GM12878 (cell line): ENCODE results near the gene PLP2. TPM values are rescaled to one million over a fixed set of nuclear protein-coding genes. Genes with fewer than 3 reads are reported as not detected.
A peak's percentile ranks its signal among the peaks of the same experiment; 100 is the strongest.

Source experiments
- CREB1 ChIP-seq: IDR thresholded peaks from 2 replicates; pipeline ENCODE4 v1.6.1; 2012; ENCODE audit warnings: low read depth, mild to moderate bottlenecking, inconsistent platforms
- CREM ChIP-seq: IDR thresholded peaks from 2 replicates; pipeline ENCODE4 v1.6.1; 2014; ENCODE audit warnings: antibody characterized with exemption, low read depth
- ETV6 ChIP-seq, 2 experiments: fragments of 450-650 bp in 1 of 2; IDR thresholded peaks in 1 of 2; conservative IDR thresholded peaks in 1 of 2; 2 replicates each; pipeline ENCODE4 v1.6.1; 2014; ENCODE audit warnings: antibody characterized with exemption in 1 of 2, borderline replicate concordance in 1 of 2, low read depth in 1 of 2, mild to moderate bottlenecking in 1 of 2, moderate library complexity in 1 of 2
- GATAD2B ChIP-seq: fragments of 450-650 bp; conservative IDR thresholded peaks from 2 replicates; pipeline ENCODE4 v1.6.1; 2017; ENCODE audit warnings: low read depth, mild to moderate bottlenecking, moderate library complexity
- MTA2 ChIP-seq: fragments of 450-650 bp; IDR thresholded peaks from 2 replicates; pipeline ENCODE4 v1.6.1; 2016; ENCODE audit warnings: low read depth, mild to moderate bottlenecking, moderate library complexity
- MYB ChIP-seq: fragments of 150-350 bp; IDR thresholded peaks from 2 replicates; pipeline ENCODE4 v1.6.1; 2014; ENCODE audit warnings: mild to moderate bottlenecking, low read depth, low read length, borderline replicate concordance
- NBN ChIP-seq: fragments of 450-650 bp; IDR thresholded peaks from 2 replicates; pipeline ENCODE4 v1.6.1; 2016
- POLR2AphosphoS5 ChIP-seq: IDR thresholded peaks from 2 replicates; pipeline ENCODE4 v1.6.1; 2011; ENCODE audit warnings: mild to moderate bottlenecking, low read length, inconsistent platforms
- SMC3 ChIP-seq: IDR thresholded peaks from 2 replicates; pipeline ENCODE4 v1.6.1; 2011; ENCODE audit warnings: low read length, improper control_type of control experiment, borderline replicate concordance
- SPI1 ChIP-seq: IDR thresholded peaks from 2 replicates; pipeline ENCODE4 v1.6.1; 2011; ENCODE audit warnings: low read depth, mild to moderate bottlenecking, low read length, moderate library complexity, borderline replicate concordance; ENCODE audit not compliant: insufficient read depth
- STAT1 ChIP-seq: fragments of 450-650 bp; conservative IDR thresholded peaks from 2 replicates; pipeline ENCODE4 v1.6.1; 2014; ENCODE audit warnings: antibody characterized with exemption, mild to moderate bottlenecking
- TAF1 ChIP-seq: IDR thresholded peaks from 2 replicates; pipeline ENCODE4 v1.6.1; 2011; ENCODE audit warnings: mild to moderate bottlenecking, low read depth, low read length, borderline replicate concordance
- ZNF207 ChIP-seq: fragments of 450-650 bp; IDR thresholded peaks from 2 replicates; pipeline ENCODE4 v1.6.1; 2014; ENCODE audit warnings: antibody characterized with exemption, mild to moderate bottlenecking, borderline replicate concordance
- ZNF274 ChIP-seq: IDR thresholded peaks from one replicate; pipeline ENCODE4 v1.8.0; 2011; ENCODE audit not compliant: insufficient read length, insufficient read depth
- polyA plus RNA-seq, 11 experiments: library from polyadenylated mRNA; depleted of rRNA in 4 of 11; unstranded in 6 of 11; stranded (reverse) in 5 of 11; fragments of >200 nt; fragmentation: Nextera tagmentation in 4 of 11; fragmentation: Illumina TruSeq in 1 of 11; extraction: Ambion mirVana in 4 of 11; extraction: Trizol in 1 of 11; gene quantifications; 1 replicate in 1 of 11; 2 replicates in 10 of 11; pipeline versions ENCODE4 v1.2.1 to v1.2.3, GENCODE V29; 2011 to 2016; ENCODE audit warnings: inconsistent platforms in 2 of 11, missing spikeins in 2 of 11, low read depth in 1 of 11
- total RNA-seq, 4 experiments: library from RNA; depleted of rRNA in 3 of 4; stranded (reverse); fragments of >200 nt in 3 of 4; fragmentation: Illumina TruSeq in 1 of 4; extraction: Trizol in 1 of 4; gene quantifications; 2 replicates each; pipeline versions ENCODE4 v1.2.1 to v1.2.3, GENCODE V29; 2013 to 2021
- TF ChIP-seq, protein P1 (sequence below): fragments of 450-650 bp; IDR thresholded peaks from 2 replicates; pipeline ENCODE4 v1.6.1; 2017; ENCODE audit warnings: mild to moderate bottlenecking, moderate library complexity
- TF ChIP-seq, protein P2 (sequence below): fragments of 450-650 bp; formaldehyde crosslinking; IDR thresholded peaks from 2 replicates; pipeline ENCODE4 v1.4.0; 2022; ENCODE audit warnings: mild to moderate bottlenecking, moderate library complexity
- TF ChIP-seq, protein P3 (sequence below): IDR thresholded peaks from 2 replicates; pipeline ENCODE4 v1.6.1; 2012; ENCODE audit warnings: mild to moderate bottlenecking, low read depth, low read length

The PLP2 gene
- total and polyA plus RNA-seq, 10 of the 15 experiments (the other 5 are each of a cell fraction or from before 2014, with no cell fraction given): 56.6 to 177 (median 99.3) TPM

DNA sequence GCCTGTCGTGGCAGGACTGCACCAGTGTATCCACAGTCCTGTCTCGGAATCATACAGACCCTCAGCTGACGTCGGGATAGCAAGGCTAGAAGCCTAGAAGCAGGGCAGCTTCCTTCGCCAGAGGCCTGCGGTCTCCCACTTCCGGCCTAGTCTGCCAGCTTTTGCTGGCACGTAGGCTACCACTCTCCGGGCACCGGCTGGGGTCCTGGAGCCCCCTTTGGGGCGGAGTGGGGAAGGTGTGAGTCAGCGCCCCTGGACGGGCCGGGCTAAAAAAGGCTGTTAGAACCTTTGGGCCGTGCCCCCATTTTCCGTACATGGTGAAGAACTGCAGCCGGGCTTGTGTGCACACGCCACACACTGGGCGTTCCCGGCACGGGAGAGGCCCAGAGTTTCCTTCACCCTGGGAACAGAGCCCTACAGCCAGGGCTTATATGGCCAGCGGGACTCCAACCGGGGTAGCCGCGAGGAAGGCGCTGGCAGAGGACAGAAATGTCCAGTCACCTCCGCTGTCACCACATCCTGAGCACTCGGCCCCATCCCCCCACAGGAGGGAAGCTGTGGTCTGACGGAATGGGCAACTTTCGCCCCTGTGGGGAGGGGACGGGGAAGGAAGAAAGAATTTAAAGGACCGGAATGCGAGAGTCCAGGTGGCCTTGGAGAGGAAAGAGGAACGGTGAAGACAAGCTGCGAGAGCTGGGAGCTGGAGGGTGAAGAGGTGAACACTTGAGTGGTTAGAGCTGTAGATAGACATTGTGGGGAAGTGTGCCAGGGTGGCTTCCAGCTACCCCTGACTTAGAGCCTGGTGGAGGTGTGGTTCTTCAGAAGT is 4.6 kb upstream of the PLP2 start (continued):
- TF ChIP-seq, protein P1, sequence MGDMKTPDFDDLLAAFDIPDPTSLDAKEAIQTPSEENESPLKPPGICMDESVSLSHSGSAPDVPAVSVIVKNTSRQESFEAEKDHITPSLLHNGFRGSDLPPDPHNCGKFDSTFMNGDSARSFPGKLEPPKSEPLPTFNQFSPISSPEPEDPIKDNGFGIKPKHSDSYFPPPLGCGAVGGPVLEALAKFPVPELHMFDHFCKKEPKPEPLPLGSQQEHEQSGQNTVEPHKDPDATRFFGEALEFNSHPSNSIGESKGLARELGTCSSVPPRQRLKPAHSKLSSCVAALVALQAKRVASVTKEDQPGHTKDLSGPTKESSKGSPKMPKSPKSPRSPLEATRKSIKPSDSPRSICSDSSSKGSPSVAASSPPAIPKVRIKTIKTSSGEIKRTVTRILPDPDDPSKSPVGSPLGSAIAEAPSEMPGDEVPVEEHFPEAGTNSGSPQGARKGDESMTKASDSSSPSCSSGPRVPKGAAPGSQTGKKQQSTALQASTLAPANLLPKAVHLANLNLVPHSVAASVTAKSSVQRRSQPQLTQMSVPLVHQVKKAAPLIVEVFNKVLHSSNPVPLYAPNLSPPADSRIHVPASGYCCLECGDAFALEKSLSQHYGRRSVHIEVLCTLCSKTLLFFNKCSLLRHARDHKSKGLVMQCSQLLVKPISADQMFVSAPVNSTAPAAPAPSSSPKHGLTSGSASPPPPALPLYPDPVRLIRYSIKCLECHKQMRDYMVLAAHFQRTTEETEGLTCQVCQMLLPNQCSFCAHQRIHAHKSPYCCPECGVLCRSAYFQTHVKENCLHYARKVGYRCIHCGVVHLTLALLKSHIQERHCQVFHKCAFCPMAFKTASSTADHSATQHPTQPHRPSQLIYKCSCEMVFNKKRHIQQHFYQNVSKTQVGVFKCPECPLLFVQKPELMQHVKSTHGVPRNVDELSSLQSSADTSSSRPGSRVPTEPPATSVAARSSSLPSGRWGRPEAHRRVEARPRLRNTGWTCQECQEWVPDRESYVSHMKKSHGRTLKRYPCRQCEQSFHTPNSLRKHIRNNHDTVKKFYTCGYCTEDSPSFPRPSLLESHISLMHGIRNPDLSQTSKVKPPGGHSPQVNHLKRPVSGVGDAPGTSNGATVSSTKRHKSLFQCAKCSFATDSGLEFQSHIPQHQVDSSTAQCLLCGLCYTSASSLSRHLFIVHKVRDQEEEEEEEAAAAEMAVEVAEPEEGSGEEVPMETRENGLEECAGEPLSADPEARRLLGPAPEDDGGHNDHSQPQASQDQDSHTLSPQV: no peak
- peak; percentile 29; the same call in 1 of the 2 replicates for TF ChIP-seq MTA2
- no peak for TF ChIP-seq TAF1
- TF ChIP-seq ETV6 (conservative IDR thresholded peaks at IDR 0.05 in 1 of 2, IDR thresholded peaks at IDR 0.05 in 1 of 2; ENCODE audit: borderline replicate concordance in 1 of 2, low read depth in 1 of 2): no peak
- TF ChIP-seq ZNF274: no peak
- TF ChIP-seq GATAD2B: peak; percentile 66
- TF ChIP-seq SPI1: peak; percentile 29; the same call in 1 of the 2 replicates
- no peak for TF ChIP-seq STAT1
- TF ChIP-seq CREB1: no peak
- TF ChIP-seq NBN: no peak
- TF ChIP-seq CREM: no peak
- TF ChIP-seq, protein P2, sequence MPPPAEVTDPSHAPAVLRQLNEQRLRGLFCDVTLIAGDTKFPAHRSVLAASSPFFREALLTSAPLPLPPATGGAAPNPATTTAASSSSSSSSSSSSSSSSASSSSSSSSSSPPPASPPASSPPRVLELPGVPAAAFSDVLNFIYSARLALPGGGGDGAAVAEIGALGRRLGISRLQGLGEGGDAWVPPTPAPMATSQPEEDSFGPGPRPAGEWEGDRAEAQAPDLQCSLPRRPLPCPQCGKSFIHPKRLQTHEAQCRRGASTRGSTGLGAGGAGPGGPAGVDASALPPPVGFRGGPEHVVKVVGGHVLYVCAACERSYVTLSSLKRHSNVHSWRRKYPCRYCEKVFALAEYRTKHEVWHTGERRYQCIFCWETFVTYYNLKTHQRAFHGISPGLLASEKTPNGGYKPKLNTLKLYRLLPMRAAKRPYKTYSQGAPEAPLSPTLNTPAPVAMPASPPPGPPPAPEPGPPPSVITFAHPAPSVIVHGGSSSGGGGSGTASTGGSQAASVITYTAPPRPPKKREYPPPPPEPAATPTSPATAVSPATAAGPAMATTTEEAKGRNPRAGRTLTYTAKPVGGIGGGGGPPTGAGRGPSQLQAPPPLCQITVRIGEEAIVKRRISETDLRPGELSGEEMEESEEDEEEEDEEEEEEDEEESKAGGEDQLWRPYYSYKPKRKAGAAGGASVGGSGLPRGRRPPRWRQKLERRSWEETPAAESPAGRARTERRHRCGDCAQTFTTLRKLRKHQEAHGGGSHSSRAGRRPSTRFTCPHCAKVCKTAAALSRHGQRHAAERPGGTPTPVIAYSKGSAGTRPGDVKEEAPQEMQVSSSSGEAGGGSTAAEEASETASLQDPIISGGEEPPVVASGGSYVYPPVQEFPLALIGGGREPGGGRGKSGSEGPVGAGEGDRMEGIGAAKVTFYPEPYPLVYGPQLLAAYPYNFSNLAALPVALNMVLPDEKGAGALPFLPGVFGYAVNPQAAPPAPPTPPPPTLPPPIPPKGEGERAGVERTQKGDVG (CRISPR knock-in tag): no peak
- TF ChIP-seq MYB: no peak
- TF ChIP-seq, protein P3, sequence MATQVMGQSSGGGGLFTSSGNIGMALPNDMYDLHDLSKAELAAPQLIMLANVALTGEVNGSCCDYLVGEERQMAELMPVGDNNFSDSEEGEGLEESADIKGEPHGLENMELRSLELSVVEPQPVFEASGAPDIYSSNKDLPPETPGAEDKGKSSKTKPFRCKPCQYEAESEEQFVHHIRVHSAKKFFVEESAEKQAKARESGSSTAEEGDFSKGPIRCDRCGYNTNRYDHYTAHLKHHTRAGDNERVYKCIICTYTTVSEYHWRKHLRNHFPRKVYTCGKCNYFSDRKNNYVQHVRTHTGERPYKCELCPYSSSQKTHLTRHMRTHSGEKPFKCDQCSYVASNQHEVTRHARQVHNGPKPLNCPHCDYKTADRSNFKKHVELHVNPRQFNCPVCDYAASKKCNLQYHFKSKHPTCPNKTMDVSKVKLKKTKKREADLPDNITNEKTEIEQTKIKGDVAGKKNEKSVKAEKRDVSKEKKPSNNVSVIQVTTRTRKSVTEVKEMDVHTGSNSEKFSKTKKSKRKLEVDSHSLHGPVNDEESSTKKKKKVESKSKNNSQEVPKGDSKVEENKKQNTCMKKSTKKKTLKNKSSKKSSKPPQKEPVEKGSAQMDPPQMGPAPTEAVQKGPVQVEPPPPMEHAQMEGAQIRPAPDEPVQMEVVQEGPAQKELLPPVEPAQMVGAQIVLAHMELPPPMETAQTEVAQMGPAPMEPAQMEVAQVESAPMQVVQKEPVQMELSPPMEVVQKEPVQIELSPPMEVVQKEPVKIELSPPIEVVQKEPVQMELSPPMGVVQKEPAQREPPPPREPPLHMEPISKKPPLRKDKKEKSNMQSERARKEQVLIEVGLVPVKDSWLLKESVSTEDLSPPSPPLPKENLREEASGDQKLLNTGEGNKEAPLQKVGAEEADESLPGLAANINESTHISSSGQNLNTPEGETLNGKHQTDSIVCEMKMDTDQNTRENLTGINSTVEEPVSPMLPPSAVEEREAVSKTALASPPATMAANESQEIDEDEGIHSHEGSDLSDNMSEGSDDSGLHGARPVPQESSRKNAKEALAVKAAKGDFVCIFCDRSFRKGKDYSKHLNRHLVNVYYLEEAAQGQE: no peak
- TF ChIP-seq SMC3: no peak
- no peak for TF ChIP-seq ZNF207
- TF ChIP-seq POLR2AphosphoS5: no peak
